NCI-H128 (cell line): Measurements from ENCODE around the gene EPHA1.

Source experiments
- DNase-seq: peaks from one replicate; lab custom pipeline; 2025; ENCODE audit not compliant: unreplicated experiment; lab: John Stamatoyannopoulos, UW

EPHA1 gene

GRCh38 chr7:143408686-143409561, at the start of gene EPHA1:
TSS of gene EPHA1 (minus strand) at chr7:143408856. CDS start at chr7:143408805, 51 bp downstream.
- no peak for DNase-seq

- DNase-seq, result no peak
Measured at GRCh38 chr7:143458263-143458662, 49.6 kb upstream of the EPHA1 start.

- DNase-seq, result no peak
Measured at GRCh38 chr7:143456992-143457793, 48.5 kb upstream of the EPHA1 start.

GRCh38 chr7:143455942-143456341, 47.3 kb upstream of the EPHA1 start:
- no peak for DNase-seq

GRCh38 chr7:143455491-143455890, 46.8 kb upstream of the EPHA1 start:
- DNase-seq, result no peak

GRCh38 chr7:143454091-143454680, 45.5 kb upstream of the EPHA1 start:
- DNase-seq, result no peak

- no peak for DNase-seq
Measured at GRCh38 chr7:143452495-143452894, 43.8 kb upstream of the EPHA1 start.

GRCh38 chr7:143451746-143452145, 43.1 kb upstream of the EPHA1 start:
- no peak for DNase-seq

GRCh38 chr7:143451122-143451521, 42.5 kb upstream of the EPHA1 start:
- DNase-seq, result no peak

GRCh38 chr7:143449793-143450192, 41.1 kb upstream of the EPHA1 start:
- no peak for DNase-seq

- no peak for DNase-seq
Measured at GRCh38 chr7:143448429-143448828, 39.8 kb upstream of the EPHA1 start.

GRCh38 chr7:143447466-143447865, 38.8 kb upstream of the EPHA1 start:
- no peak for DNase-seq

GRCh38 chr7:143444785-143445184, 36.1 kb upstream of the EPHA1 start:
- DNase-seq, result no peak

GRCh38 chr7:143444063-143444782, 35.6 kb upstream of the EPHA1 start:
- no peak for DNase-seq

- DNase-seq, result no peak
Measured at GRCh38 chr7:143443153-143443552, 34.5 kb upstream of the EPHA1 start, which contains the start of gene TAS2R60. TSS of gene TAS2R60 (plus strand) at chr7:143443453. CDS start at chr7:143443453, 0 bp downstream.

GRCh38 chr7:143439866-143440265, 31.2 kb upstream of the EPHA1 start:
- DNase-seq, result no peak

- DNase-seq, result no peak
Measured at GRCh38 chr7:143437578-143437977, 28.9 kb upstream of the EPHA1 start.

- no peak for DNase-seq
Measured at GRCh38 chr7:143436325-143436946, 27.8 kb upstream of the EPHA1 start.

GRCh38 chr7:143435266-143435665, 26.6 kb upstream of the EPHA1 start:
- DNase-seq, result no peak

GRCh38 chr7:143434660-143435059, 26.0 kb upstream of the EPHA1 start:
- DNase-seq, result no peak
